ENCODE data around the gene VPS72.

Gene VPS72

DNA sequence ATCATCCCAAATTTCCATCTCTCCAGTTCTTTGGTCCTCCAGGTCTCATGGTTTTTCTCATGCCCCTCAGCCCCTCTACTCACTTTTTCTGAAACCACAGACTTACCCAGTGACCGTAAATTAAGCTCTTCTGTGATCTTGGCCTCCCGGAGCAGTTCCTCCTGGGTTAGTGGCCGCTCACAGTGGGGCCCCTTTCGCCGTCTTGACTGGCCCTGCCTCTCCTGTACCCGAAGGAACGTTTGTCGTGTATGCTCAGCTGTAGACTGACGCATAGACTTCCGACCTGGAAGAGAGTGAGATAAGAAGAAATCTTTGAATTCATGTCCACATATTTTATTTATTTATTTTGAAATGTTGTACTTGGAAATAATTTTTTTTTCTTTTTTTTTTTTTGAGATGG lies 5.8 kb downstream of the VPS72 start:
- no peak for DNase-seq

DNA sequence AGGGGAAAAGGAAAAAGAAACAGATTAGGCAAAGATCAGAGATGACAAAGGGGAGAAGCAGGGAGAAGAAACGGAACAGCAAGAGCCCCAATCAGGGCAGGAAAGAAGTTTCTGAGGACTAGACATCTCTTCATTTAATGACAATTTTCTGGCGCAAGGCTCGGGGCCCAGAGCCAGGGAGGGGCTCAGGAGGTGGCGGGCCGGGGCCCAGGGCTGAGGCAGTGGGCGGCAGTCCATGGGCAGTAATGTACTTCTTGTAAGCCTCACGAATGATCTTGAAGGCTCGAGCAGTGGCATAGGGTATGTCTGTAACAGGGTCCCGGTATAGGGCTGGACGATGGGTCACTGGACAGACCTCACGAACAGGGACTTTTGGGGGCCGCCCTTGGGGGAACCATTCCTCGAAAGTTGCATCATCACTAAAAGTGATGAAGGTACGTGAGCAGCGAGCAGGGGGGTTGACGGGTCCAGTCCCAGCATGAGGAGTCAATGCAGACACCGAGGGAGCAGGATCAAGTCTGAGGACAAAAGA lies 13.4 kb downstream of the VPS72 start:
- DNase-seq: no peak

DNA sequence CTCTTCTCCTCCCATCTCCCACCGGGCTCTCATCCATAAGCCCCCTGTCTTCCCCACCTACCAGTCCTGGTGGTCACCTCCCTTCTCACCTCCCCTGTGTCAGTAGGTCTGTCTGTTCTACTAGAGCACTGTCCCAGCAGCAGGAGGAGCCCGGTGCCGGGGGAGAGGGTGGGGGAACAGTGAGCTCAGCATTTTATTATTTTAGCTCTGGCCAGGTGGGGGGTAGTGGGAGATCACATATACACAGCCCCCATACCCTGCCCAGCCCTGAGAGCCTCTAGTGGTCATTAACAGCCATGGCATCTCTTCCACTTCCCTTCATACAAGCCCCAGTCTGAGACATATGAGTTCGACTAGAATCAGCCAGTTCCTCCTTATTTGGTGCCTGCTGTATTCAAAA lies 14.1 kb downstream of the VPS72 start, which contains the start of gene TMOD4:
TSS of gene TMOD4 (minus strand) at position 119 of the 400 bp plus-strand sequence. CDS start 1,106 bp downstream, outside the sequence.
- DNase-seq: peak; percentile 7

DNA sequence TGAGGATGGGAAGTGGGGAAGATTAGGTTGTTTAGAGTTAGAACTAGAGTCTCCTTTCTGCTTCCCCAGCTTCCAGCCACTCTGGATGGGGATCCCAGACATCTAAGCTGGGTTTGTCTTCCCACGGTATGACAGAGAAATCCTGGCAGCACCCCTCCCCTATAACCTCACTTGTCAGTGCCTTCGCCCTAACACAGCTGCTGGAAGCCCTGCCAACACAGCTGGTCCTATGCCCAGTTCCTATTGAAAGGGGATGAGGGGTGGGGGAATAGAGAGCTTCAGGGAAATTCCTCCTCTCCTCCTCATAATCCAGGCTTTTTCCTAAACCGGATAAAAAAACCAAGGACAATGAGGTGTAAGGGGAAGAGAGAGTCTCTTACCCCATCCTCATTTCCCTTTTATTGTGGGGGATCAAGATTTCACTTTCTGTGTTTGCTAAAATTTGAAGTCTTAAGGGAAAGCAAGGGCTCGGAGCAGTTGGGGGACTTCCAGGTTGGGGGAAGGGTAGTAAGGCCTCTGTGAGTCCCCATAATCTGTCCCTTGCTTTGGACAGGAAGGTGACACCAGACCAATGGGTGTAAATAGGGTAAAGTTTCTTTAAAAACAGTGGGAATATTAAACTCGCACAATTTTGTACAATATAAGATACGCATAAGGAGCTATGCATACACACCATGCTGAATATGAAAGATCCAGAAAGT lies 14.8 kb downstream of the VPS72 start:
- DNase-seq: no peak

DNA sequence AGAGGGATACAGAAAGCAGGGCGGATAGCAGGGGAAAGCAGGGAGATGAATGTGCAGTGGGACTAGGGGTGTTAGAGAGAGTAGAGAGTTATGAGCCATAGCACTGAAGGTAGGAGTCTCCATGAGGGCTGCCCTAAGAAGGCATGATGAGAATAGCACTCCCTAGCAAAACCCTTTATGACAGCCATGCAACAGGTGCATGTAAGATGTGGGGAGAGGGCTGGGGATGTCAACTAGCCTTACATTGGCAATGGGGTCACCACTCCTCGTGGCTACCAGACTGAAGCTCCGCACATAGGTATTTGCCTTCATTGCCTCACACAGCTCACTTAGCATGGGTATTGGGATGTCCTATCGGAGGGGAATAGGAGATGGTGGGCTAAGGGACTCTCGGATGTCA lies 18.8 kb downstream of the VPS72 start:
- no peak for DNase-seq

DNA sequence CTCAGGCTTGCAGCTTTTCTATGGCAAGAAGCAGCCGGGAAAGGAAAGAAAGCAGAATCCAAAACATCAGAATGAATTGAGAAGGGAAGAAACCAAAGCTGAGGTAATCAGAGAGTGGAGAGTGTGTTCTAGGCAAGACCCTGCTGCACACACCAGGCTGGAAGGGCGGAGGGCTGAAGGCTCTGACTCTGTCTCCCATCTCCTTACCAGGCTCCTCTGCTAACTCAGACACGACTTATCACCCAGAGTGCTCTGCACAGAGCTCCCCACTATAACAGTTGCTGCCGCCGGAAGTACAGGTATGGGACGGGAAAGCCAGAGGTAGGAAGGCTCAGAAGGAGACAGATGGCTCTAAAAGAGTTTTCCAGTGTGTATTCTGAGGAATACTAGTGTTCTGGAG lies 22.9 kb downstream of the VPS72 start:
- no peak for DNase-seq

DNA sequence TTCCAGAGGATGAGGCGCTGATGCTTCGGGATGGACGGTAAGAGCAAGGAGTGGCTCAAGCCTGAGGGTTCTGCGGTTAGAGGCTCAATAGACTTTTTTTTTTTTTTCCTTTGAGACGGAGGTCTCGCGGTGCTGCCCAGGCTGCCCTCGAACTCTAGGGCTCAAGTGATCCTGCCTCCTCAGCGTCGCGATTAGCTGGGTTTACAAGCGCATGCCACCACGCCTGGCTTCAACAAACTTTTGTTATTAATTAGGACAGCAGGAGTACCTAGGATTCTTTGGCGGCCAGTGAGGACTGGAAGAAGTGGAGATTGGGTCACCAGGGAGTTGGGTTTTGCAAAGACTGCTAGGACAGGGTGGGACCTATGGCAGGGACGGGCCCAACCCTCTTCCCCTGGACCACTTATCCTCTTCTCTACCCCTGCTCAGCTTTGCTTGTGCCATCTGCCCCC lies 23.5 kb downstream of the VPS72 start:
- no peak for DNase-seq

DNA sequence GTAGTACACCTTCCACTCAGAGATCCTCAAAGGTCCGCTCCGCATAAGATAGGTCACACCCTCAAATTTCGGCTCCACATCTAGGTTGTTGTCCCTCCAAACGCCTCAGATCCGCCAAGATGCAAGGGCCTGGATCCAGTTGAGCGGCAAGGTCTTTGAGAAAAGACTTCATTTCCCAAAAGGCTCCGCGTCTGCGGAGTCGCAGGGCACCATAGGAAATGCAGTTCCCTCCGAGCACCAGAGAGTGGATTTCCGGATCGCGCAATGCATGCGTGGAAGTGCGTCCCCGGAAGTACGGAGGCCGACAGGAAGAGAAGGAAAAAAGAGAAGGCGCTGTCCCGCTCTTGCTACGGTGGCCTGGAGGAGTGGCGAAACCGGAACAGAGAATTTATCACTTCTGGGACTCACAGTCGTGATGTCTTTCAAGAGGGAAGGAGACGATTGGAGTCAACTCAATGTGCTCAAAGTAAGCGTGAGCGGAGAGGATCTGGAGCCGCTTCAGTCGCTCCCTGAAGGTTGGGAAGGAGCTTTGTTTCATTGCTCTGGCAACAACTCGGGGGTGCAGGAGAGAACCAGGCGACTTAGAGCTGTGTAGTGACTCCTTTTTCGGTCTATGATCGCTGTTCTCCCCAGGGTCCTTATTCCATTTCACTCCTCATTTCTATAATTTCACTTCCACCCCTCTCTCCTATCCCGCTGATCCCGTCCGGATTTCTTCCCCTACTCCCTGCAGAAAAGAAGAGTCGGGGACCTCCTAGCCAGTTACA lies 24.1 kb downstream of the VPS72 start, which contains the start of the genes LYSMD1 and SCNM1:
TSS of gene LYSMD1 (minus strand) at position 165 of the 767 bp plus-strand sequence. CDS start 644 bp downstream, outside the sequence.
TSS of gene SCNM1 (plus strand) at position 407 of the 767 bp plus-strand sequence. CDS start at position 416, 9 bp downstream.
- peak; percentile 99 for DNase-seq

DNA sequence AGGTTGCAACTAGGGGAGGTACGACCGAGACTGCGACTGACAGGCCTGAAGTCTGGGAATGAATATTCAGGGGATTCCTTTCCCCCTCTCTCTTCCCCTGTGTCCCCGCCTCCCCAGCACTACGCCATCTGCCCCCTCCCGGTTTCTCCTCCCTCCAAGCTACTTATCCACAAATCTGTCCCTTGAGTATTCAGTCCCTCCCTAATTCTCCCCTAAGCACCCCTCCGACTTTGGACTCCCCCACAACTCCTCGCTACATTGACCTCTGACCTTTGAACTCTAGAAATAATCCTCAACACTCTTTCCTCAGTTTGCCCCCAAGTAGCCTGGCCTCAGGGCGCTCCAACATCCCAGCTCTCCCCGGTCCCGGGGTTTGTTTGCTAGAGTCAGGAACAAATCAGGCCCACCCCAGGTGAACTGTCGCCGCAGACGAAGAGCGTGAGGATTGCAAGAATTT lies 24.7 kb downstream of the VPS72 start:
- DNase-seq: peak; percentile 92

DNA sequence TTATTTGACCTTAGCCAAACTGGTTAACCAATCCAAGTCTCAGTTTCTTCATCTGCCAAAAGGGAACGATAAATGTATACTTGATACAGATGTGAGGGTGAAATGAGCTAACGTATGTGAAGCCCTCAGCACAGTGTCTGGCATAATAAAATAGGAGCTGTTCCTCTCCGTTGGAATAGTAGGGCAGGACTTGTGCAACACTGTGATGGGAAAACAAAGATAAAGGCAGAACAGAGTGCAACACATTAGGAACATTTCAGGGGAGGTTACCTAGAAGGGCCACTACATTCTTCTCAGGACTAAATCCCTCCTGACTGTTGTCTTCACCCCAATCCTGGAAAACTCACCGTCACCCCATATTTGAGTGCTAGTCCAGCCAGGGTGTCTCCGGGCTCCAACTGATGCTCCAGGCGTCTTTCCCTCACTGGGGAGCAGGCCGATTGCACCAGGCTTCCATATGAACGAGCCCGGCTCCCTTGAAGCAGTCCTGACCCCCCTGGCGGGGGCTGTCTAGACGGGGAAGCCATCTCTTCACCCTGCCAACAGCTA lies 25.2 kb downstream of the VPS72 start:
- DNase-seq: no peak

DNA sequence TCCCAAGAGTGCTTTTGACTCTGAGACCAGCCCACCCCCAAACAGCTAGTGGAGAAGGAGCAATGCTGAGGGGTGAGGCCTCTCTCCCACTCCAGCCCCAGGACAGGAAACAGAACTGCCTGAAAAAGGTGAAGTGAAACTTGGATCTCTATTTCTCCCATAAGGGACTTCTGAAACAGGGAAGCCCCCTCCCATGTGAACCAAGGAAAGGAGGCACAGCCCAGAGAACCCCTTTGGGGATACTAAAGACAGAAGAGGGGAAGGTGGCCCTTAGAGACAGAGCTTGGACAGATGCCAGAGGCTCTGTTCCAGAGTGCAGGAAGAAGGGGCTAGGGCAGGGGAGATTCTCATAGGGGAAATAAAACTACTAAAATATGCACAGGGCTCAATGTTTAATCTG lies 30.6 kb downstream of the VPS72 start:
- peak; percentile 35 for DNase-seq

DNA sequence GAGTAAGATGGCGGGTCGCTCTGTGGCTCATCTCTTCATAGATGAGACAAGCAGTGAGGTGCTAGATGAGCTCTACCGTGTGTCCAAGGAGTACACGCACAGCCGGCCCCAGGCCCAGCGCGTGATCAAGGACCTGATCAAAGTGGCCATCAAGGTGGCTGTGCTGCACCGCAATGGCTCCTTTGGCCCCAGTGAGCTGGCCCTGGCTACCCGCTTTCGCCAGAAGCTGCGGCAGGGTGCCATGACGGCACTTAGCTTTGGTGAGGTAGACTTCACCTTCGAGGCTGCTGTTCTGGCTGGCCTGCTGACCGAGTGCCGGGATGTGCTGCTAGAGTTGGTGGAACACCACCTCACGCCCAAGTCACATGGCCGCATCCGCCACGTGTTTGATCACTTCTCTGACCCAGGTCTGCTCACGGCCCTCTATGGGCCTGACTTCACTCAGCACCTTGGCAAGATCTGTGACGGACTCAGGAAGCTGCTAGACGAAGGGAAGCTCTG lies 31.2 kb downstream of the VPS72 start:
- DNase-seq: no peak

DNA sequence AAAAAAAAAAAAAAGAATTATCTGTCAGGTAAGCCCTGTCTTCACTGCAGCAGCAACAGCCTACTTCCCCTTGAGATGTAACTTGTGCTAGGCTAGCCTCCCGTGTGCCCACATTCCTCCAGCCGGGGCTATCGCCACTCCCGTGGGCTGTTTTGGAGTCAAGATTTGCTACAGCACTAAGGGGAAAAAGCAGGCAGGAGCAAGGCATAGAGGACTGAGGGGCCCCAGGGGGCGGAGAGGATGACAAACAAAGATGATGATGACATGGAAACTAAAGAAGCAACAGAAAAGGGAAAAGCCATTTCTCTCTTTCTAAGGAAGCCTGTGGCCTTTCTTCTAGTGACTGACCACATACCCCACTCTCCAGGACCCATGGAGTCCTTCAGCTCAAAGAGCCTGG lies 31.7 kb downstream of the VPS72 start:
- no peak for DNase-seq

DNA sequence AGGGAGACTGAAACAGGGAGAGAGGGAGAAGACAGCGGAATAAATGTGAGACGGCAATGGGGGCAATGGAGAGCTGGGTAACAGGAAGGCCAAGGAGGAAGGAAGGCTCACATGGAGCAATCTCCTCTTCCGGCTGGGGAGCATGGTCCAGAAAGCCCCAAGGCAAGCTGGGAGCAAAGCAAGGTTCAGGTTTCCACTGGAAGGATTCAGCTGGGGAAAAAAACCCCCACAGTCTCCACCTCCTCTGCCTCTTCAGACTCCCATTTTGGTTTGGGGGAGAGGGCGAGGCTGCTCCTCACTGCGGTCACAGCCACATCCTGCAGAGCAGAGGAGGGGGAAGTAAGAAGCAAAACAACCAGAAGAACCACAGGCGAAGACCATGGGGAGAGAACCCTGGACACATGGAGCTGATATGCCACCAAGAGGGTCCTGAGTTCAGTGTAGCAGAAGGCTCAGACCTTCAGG lies 32.9 kb downstream of the VPS72 start:
- DNase-seq: no peak

DNA sequence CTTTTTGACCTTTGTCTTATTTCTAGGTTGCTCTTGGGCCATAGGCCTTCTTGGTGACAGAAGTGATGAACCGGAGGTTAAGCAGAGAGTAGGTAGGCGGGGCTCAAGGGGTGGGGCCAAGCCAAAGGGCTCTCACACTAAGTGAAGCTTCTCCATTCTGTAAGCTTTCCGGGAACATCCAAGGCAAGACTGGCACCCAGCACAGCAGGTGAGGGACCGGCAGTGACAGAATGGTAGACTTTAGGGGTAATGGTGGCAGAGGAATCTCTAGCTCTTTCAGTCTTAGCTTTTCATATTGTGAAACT lies 33.5 kb downstream of the VPS72 start, which contains the start of gene TNFAIP8L2:
TSS of gene TNFAIP8L2 (plus strand) at position 135 of the 305 bp plus-strand sequence. CDS start 2,049 bp downstream, outside the sequence.
- no peak for DNase-seq

DNA sequence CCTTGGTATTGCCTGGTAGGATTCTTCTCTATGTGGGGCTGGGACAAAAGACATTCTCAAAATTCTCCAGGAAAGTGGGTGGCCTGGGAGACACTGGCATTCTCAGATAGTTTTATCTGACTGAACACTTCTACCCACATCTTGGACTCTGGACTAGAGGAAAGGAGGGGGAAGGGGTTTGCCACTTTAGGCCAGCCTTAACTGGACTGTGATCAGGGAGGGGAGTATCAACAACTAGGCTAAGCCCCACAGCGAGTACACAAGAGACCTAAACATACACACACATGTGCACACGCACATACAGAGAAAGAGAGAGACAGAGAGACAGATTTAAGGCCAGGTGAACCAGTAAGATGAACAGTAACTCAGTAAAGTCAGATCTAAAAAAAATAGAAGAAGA lies 42.3 kb downstream of the VPS72 start:
- DNase-seq: no peak

DNA sequence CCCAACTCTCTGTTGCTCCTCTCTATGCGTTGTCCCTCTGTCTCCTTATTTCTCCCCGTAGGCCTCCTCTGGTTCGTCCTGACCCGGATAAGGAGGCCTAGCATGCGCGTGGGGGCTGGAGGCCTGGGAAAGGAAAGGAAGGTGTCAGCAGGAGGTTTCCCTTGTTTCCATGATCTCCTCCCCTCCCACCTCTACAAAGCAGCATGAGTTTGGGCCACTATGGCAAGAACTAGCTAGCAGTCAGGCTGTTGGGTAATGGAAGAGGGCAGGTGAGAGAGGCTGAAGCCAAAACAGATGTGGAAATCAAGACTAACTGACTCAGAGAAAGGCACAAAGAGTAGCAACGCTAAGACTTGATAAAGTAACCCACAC lies 42.9 kb downstream of the VPS72 start:
- DNase-seq: no peak

DNA sequence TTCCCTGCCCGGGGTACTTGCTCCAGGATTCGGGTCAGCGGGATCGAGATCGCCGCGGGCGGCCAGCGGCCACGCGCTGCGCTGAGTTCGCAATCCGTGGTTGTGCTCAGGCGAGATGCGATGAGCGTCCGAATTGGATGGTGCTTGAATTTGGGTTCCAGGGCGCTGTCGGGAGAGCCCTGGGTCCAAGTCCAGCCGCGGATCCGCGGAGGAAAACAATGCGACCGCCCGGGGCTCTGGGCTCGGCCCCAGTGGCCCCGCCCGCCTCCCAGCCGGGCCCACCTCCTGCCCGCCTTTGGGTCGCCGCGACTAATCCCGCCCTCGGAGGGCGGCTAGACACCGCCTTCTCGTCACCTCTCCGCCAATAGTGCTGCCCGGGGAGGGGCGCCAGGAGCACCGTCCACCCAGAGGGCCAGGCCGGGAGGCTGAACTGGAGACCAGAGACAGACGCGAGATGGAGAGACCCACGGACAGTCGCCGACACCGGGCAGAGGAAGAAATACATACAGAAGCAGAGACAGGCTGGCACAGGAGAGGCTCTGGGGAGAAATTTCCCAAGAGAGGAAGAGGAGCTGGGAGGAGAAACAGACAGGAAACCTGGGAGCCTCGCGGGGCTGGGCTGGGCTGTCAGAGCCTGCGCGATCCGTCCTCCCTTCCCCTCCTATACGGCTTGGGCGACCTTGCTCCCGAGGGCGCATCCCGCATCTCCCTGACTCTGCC lies 43.4 kb downstream of the VPS72 start, which contains the start of gene SEMA6C:
TSS of gene SEMA6C (minus strand) at position 220 of the 720 bp plus-strand sequence. CDS start 4,010 bp downstream, outside the sequence.
- peak; percentile 82 for DNase-seq

DNA sequence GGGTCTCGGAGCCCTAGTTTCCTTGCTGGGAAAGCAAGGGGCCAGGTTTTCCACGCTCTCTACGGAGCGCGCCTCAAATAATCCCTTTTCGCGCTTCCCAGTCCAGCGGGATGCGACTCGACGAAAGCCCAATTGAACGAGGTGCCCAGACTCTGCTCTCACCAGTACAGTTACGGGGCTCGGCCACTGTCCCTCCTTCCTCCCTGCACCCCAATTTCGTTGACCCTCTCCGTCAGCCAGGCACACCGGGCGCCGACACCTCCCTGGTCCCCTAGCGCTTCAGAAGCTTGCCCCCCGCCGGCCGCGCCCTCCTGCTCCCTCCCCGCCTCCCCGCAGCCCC lies 44.0 kb downstream of the VPS72 start:
- no peak for DNase-seq

DNA sequence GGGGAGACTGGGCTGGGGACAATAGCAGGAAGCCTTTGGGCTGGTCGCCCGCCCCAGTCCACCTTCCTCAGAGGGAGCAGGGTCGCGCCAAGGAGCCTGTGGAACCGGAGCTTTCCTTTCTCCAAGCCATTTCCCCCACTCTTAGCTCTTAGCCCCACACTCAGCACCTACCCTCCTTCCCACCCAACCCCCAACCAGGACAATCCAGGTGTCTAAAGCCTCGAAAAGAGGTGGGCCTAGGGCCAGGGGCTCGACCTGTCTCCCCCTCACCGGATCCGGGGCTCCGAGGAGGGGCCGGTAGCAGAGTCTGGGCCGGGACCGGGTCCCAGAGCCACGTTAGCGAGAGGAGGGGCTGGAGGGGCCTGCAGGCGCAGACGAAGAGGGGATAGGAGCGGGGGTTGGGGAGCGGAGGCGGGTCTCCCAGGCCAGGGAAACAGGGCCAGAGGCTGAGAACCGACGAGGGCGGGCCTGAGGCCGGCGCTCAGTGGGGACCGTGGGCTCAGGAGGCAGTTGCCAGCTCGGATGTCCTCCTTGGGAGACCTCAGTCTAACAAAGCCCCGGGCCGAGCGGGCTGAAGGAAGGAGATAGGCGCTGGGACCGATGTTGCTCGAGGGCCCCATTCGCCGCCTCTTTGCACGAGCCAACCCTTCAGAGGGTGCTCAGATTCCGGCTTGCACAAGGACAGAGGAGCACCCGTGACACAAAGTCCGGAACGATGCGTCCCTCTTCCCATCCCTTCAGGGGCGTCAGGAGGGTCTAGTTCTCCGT lies 44.5 kb downstream of the VPS72 start:
- DNase-seq: no peak

DNA sequence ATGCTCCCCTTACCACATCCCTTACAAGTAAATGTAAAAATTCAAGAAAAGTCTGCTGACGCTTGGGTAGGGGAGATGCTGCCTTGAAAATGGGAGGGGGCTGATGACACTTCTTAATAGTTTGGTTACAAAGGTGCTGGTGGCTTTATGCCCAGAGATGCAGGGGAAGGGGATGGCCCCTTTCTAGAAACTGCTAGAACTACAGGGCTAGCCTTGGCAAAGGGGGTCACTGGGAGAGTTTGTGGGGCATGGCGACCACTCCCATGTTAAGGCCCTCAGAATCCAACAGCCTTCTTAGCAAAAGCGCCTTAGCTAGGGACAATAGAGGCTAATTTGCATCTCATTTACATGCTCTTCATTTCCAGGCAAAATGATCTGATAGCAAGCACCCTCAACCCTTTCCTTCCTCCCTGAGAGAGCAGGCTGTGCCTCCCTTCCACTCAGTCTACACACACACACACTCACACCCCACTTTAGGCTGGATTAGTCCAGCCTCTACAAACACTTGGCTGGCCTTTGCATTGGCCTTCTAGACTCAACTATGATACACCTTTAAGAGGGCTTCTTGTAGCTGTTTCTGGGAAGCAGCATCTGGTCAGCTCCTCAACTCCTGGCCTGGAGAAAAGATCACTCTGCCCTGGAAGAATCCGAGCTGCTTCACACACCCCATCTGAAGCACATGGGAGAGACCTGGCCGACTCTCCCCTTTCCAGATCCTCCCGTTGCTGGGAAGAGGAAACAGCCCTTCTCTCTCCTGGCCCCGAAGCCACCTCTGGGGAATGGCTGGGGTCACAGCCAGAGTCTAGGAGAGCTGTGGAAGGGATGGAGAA lies 45.3 kb downstream of the VPS72 start:
- no peak for DNase-seq
